Activated CD8-positive, alpha-beta memory T cell treated with anti-CD3 and anti-CD28 coated beads, Interleukin-2, amount 50 U/mL, for 1 hour (primary cell): ENCODE measurements around the gene EPHA4.
"Not testable (repeated sequence)": the region's sequence is repeated elsewhere in the genome, so short reads cannot be mapped to it uniquely, and the experiment has no call there.

Experiments used
- DNase-seq: peaks from one replicate; pipeline ENCODE4 v3.0.0-alpha.2; 2020; ENCODE audit errors: extremely low read depth

EPHA4 gene

GRCh38 chr2:221539246-221539645, 32.9 kb downstream of the EPHA4 start:
- DNase-seq = no peak

DNA sequence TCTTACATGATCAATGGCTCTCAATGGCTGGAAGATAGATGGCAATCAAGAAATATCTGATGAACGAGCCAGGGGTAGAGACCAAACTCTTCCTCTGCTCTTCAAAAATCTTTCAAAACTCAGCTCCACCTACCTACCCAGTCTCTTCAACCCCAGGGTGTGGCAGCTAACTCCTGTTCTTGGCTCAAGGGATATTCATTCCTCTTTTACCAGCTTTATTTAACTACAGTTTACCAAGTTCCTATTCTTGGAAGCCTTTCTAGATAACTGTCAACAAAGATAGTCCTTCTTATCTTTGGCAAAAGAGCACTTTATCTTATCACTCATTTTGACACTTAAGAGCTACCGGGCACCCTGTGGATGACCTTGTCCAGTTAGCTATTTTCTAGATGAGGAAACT, 36.3 kb downstream of the EPHA4 start:
- DNase-seq = no peak

DNA sequence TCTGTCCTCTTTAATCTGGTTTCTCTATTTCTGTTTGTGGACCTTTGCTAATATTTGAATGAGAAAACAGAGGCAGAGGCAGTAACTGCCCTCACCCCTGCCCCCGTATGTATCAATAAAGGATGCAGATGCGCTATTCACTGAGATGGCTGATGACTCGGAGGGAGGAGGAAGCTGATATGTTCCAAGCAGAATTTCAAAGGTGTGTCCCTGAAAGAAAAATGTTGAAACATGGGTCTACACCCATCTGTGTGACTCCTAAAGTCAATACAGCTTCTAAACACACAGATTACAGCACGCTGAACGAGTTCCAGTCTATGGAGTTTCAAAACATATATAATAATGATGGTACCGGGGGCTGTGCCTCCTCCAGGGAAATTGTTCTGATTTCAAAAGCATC, 38.8 kb downstream of the EPHA4 start:
- no peak for DNase-seq

DNA sequence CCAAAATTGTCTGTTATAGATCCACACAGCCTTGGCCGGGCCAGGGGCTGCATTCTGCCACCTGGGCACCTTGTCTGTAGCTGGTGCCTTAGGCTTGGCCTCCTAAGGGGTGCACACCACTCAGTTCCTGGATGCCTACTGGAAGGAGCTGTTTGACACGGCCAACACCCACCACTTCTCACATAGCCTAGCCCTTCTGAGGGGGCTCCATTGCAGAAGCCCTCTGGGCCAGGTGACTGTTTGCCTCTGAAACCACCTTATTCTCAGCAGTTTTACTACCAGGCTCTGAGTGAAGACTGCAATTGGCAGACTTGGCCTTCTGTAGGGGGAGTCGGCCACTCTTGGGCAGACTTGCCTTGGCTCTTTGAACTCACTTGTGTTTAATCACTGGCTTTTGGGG, 39.5 kb downstream of the EPHA4 start:
- DNase-seq = no peak

GRCh38 chr2:221530653-221531037, 41.5 kb downstream of the EPHA4 start:
- DNase-seq = no peak

- DNase-seq = no peak
Measured at GRCh38 chr2:221529943-221530652, 42.0 kb downstream of the EPHA4 start.

GRCh38 chr2:221529177-221529942, 42.7 kb downstream of the EPHA4 start:
- no peak for DNase-seq

GRCh38 chr2:221527776-221528309, 44.3 kb downstream of the EPHA4 start:
- DNase-seq = no peak

GRCh38 chr2:221524158-221524557, 47.9 kb downstream of the EPHA4 start:
- no peak for DNase-seq

GRCh38 chr2:221521233-221521845, 50.8 kb downstream of the EPHA4 start:
- DNase-seq = no peak

- DNase-seq = no peak
Measured at GRCh38 chr2:221518935-221519625, 53.0 kb downstream of the EPHA4 start.

DNA sequence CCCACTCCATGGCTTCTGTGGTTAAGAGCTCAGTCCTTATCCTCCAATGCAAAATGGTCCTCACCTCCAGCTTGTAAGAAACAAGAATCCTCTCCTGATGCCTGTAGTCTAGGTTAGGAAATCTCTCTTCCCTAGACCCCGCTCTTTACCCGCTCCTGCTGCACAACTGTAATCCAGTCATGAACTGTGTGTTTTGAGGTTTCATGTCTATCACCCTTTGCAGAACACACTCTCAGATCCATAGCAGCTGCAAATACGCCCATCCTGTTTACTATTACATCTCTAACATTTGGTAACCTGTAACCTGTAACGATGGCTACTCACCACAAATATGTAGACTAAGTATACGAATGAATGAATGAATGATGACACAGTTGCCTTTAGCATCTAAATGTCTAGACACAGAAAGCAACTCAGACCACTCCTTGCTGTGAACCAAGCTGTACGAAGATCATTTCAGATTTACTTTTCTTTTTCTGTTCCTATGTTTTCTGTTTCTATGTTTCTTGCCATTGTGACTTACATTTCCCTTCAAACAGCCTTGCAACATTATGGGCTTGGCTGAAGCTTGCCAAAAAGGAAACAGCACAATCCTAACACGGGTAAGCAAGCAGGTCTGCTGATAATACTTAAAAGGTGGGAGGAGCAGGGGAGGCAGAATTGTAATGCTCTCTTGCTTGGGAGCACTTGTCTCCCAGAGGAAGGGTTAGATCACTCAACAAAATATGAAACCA, 53.7 kb downstream of the EPHA4 start:
- DNase-seq = no peak

DNA sequence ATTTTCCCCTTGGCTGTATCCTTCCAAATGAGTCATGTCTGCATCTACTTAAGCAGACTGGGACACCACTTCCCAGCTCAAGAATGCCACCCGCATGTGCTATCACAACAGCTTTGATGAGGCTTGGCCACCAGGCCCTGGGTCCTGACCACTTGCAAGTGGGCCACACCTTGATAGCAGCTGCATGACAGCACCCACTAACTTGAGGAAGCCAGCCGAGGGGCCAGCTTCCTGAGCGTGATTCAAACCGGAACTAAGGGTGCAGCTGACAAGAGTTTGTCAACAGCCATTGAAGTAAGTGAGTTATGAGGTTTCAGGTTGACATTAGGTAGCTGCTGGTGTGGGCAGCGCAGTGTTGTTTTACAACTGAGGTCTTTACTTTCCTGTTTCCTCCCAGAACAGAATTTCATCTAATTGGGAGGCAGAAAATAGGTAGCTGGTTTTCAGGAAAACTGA, 54.4 kb downstream of the EPHA4 start:
- DNase-seq = peak; percentile 60

- no peak for DNase-seq
Measured at GRCh38 chr2:221517146-221517695, 54.9 kb downstream of the EPHA4 start.

GRCh38 chr2:221515864-221516263, 56.2 kb downstream of the EPHA4 start:
- DNase-seq = no peak

DNA sequence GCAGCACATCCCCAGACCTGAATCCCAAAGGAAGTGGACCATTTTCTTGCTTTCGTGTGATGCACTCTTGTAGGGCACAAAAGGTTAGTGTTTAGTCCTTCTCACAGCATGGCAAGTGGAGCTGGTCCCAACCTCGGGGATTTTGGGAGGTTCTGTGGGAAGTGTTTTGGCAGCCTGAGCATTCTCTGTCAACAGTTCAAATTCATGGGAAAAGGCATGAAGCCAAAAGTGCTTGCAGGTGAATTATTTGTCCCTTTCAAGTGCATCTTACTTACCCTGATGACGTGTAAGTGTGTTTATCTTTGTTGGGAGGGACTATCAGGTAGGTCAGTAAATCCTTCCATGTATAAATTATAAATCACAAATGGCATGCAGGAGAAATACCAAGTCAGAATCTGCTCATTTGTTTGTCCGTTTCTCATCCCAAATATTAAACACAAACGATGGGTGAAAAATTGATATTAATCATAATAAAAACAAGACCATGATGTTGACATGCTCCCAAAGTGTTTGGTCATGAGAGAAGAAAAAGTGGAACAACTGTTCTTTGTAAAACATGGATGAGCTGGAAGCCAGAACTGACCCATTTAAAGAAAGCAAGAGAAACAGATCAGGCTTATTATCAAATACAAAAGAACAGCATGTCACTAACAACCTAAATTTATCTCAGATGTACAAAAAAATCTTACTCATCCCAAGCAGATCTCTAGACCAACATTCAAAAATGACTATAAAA, 57.6 kb downstream of the EPHA4 start:
- DNase-seq = no peak

GRCh38 chr2:221513232-221513631, 58.9 kb downstream of the EPHA4 start:
- DNase-seq = no peak

GRCh38 chr2:221511325-221511724, 60.8 kb downstream of the EPHA4 start:
- DNase-seq = not testable (repeated sequence)

- no peak for DNase-seq
Measured at GRCh38 chr2:221506469-221506868, 65.6 kb downstream of the EPHA4 start.

- DNase-seq = no peak
Measured at GRCh38 chr2:221505605-221506004, 66.5 kb downstream of the EPHA4 start.
